Measurements from ENCODE around the gene ZC2HC1B.

ZC2HC1B gene

DNA sequence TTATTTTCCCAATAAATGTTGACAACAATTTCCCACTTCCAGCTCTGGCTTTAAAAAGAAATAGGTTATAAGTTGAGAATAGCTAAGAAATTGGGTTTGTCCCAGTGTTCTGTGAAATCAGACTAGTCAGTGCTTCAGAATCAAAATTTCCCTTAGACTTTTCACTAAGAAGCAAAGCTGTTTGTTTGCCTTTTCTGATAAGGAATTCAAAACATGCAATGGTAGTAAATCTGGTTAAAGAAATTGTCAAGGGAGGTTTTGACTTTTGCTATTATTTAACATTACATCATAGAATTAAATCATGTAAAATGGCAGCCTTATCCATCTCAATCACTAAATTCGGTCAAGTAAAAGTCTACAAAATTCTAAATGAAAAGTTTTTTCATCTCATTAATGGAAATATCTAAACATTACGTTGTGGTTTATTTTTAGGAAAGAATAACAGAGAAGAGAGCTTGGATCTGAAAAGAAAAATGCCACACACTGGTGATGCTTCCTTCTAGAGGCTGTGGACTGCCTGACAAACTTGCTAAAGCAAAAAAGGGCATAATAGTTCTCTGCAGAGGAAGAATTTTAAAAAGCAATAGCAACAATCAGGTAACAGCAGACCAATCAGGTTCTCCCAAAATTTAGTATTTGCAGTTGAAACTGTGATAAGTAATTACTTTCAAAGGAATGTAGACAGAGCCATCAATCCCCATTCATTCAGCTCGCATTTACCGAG is 107.4 kb downstream of the ZC2HC1B start:
- H3K27me3 ChIP-seq (replicated peaks; ENCODE audit: control insufficient read depth, insufficient read depth, low read length): no peaks in the 10 kb centered on the region
- TF ChIP-seq, protein P1, sequence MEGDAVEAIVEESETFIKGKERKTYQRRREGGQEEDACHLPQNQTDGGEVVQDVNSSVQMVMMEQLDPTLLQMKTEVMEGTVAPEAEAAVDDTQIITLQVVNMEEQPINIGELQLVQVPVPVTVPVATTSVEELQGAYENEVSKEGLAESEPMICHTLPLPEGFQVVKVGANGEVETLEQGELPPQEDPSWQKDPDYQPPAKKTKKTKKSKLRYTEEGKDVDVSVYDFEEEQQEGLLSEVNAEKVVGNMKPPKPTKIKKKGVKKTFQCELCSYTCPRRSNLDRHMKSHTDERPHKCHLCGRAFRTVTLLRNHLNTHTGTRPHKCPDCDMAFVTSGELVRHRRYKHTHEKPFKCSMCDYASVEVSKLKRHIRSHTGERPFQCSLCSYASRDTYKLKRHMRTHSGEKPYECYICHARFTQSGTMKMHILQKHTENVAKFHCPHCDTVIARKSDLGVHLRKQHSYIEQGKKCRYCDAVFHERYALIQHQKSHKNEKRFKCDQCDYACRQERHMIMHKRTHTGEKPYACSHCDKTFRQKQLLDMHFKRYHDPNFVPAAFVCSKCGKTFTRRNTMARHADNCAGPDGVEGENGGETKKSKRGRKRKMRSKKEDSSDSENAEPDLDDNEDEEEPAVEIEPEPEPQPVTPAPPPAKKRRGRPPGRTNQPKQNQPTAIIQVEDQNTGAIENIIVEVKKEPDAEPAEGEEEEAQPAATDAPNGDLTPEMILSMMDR (IDR thresholded peaks at IDR 0.05; ENCODE audit: insufficient read depth, low read length, poor library complexity, severe bottlenecking): no peak
- H3K36me3 ChIP-seq (ENCODE audit: control insufficient read depth, insufficient read depth, low read length): no peaks in the 10 kb centered on the region
- no peak for DNase-seq (ENCODE audit: extremely low read depth, insufficient read length)
- no peak overlapping the region for H3K4me3 ChIP-seq (replicated peaks; ENCODE audit: low read depth, low read length)

DNA sequence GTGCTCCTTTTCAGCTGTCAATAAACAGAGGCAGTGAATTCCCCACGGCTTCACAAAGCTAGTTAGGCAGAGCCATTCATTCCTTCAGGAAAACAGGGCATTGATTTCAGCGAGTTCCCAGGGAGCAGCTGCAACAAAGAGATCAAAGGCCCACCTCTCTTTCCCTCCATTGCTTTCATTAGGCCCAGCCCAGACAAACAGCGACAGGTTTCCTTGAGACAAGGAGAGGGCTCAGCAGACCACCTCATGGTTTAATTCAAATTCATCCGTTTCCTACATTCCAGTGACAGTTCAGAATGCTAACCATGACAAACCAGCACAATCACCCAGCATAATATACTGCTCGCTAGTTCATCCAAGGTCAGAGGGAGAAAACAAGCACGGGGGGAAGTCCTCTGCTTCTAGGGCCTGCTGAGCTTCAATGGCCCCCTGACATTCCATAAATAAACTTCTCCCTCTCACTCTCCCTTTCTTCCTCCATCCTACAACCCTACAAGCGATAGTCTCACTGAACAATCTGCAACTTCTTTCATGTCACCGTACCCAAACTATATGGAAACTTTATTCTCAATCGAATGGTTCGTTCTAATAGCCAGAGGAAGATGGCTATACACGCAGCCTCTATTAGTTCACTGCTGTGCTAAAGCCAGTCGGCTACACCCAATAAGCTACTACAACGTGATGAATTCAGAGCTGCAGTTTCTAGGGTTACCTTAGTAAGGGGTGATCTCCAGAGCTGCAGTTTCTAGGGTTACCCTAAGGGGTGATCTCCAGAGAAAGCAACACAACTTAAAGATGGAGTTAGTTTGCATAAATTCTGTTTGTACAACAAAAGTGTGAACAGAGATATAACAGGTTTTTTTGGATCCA is 109.1 kb downstream of the ZC2HC1B start:
- Histone ChIP-seq H3K36me3 (ENCODE audit: control insufficient read depth, insufficient read depth, low read length) (no peaks in the 10 kb centered on the region), H3K27me3 (replicated peaks; ENCODE audit: control insufficient read depth, insufficient read depth, low read length) (no peaks in the 10 kb centered on the region), H3K4me3 (replicated peaks; ENCODE audit: low read depth, low read length) (no peak overlapping the region)
- no peak for DNase-seq (ENCODE audit: extremely low read depth, insufficient read length)
- TF ChIP-seq, protein P1 (IDR thresholded peaks at IDR 0.05; ENCODE audit: insufficient read depth, low read length, poor library complexity, severe bottlenecking): no peak

DNA sequence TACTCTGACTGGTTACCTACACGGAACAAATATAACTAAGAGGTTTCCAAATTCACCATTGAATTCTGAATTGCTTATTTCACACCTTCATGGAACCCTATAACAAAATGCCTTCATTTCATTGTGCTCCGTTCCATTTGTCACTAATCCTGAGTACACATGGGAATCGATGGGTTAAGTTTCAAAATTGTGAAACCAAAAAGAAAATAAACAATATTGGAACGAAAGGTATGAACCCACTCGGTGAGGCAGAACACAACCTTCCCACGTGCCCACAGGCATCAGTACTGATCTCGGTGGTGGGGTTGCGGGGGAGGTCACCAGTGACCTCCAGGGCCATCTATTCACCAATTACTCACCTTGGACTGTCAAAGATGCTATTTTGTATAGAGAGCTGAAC is 109.8 kb downstream of the ZC2HC1B start:
- no peak for DNase-seq (ENCODE audit: extremely low read depth, insufficient read length)
- Histone ChIP-seq H3K4me3 (replicated peaks; ENCODE audit: low read depth, low read length) (no peak overlapping the region), H3K27me3 (replicated peaks; ENCODE audit: control insufficient read depth, insufficient read depth, low read length) (no peaks in the 10 kb centered on the region), H3K36me3 (ENCODE audit: control insufficient read depth, insufficient read depth, low read length) (no peaks in the 10 kb centered on the region)
- TF ChIP-seq, protein P1 (IDR thresholded peaks at IDR 0.05; ENCODE audit: insufficient read depth, low read length, poor library complexity, severe bottlenecking): no peak

DNA sequence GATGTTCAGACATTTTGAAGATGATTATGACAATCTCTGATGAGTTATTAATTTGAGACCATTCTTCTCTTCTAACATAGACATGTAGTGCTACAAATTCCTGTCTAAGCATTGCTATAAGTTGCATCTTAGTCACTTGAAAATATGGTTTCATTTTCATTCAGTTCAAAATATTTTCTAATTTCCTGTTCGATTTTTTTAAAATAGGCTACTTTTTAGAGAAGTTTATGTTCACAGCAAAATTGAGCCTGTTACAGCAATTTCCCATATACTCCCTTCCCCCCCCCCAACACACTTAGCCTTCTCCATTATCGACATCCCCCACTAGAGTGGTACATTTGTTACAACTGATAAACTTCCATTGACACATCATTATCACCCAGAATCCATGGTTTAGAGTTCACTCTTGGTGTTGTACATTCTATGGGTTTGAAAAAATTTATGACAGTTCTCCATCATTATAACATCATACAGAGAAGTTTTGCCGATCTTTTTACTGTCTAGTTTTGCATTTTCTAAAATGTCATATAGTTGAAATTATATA is 112.6 kb downstream of the ZC2HC1B start:
- H3K4me3 ChIP-seq (replicated peaks; ENCODE audit: low read depth, low read length): no peak overlapping the region
- TF ChIP-seq, protein P1 (IDR thresholded peaks at IDR 0.05; ENCODE audit: insufficient read depth, low read length, poor library complexity, severe bottlenecking): no peak
- no peaks in the 10 kb centered on the region for H3K27me3 ChIP-seq (replicated peaks; ENCODE audit: control insufficient read depth, insufficient read depth, low read length)
- no peaks in the 10 kb centered on the region for H3K36me3 ChIP-seq (ENCODE audit: control insufficient read depth, insufficient read depth, low read length)
- no peak for DNase-seq (ENCODE audit: extremely low read depth, insufficient read length)

DNA sequence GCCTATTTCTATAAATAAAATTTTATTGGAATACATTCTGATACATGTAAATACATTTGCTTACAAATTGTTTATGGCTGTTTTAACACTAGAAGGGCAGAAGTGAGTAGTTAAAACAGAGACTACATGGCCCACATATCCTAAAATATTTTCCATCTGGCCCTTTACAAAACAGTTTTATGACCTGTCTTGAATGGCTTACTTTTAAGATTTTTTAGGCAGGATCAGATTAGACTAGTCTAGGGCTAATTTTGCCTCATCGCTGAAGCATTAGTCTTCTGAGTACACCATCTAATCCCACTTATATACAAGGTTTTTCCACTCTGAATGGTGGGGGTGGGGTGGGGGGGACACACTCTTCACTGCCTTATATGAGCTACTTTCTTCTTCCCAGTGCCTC is 116.6 kb downstream of the ZC2HC1B start:
- Histone ChIP-seq H3K27me3 (replicated peaks; ENCODE audit: control insufficient read depth, insufficient read depth, low read length) (no peaks in the 10 kb centered on the region), H3K36me3 (ENCODE audit: control insufficient read depth, insufficient read depth, low read length) (no peaks in the 10 kb centered on the region), H3K4me3 (replicated peaks; ENCODE audit: low read depth, low read length) (no peak overlapping the region)
- DNase-seq (ENCODE audit: extremely low read depth, insufficient read length): no peak
- TF ChIP-seq, protein P1 (IDR thresholded peaks at IDR 0.05; ENCODE audit: insufficient read depth, low read length, poor library complexity, severe bottlenecking): no peak

All from GM06990 (cell line).